ENCODE results near the gene MYO1E.

Gene MYO1E

DNA sequence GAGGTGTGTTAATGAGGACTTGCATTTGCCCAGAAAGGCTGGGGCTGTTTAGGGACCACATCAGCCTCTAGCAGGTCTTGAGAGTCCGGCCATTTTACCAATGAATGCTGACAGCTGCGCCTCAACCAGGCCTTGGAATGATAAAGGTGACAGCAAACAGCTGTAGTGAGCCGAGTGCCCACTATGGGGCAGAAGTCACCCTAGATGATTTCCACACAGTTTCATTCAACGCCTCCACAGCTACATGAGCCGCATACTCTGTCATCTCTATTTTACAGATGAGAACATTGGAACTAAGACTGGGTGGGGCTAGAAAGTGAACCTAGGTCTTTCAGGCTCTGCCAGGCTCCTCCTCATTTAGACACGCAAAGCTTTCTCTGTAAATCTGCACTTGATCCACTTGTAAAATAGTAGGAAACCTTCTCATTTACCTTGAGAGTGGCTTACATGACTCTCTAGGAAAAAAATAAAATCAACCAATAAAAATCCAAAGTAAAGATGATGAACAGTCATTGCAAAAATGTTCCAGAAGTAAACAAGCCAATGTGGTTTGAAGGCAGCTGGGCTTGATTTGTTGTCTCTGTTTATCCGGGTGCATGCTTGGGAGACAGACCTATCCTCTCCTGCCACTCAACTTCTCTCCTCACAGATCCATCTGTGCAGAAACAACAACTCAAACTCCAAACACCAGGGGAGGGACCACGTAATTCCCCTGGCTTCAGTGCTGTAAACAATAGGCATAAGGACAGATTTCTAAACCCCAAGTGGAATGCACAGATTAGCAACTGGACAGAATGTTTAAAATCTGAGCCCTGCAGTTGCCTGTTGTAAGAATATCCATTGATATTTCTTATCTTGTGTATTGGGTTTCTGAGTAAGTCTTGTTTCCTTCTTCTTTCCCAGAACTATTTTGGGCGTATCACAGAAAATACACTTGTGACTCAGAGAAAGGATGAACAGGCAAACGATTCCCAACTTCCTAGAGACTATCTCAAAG lies 197.5 kb downstream of the MYO1E start:
- no peak overlapping the region for H2AFZ ChIP-seq (ENCODE audit: low read depth, low read length, severe bottlenecking)
- H3K4me2 ChIP-seq (ENCODE audit: low read depth, low read length, poor library complexity, severe bottlenecking), result no peak overlapping the region
- no peaks in the 10 kb centered on the region for H4K20me1 ChIP-seq (ENCODE audit: low read depth, low read length)
- H3K27me3 ChIP-seq (ENCODE audit: low read length), result no peaks in the 10 kb centered on the region
- no peaks in the 10 kb centered on the region for H3K9me2 ChIP-seq (replicated peaks; ENCODE audit: insufficient read depth, low read length)
- no peak overlapping the region for H3K27ac ChIP-seq (ENCODE audit: low read depth, low read length)
- TF ChIP-seq, protein P1, sequence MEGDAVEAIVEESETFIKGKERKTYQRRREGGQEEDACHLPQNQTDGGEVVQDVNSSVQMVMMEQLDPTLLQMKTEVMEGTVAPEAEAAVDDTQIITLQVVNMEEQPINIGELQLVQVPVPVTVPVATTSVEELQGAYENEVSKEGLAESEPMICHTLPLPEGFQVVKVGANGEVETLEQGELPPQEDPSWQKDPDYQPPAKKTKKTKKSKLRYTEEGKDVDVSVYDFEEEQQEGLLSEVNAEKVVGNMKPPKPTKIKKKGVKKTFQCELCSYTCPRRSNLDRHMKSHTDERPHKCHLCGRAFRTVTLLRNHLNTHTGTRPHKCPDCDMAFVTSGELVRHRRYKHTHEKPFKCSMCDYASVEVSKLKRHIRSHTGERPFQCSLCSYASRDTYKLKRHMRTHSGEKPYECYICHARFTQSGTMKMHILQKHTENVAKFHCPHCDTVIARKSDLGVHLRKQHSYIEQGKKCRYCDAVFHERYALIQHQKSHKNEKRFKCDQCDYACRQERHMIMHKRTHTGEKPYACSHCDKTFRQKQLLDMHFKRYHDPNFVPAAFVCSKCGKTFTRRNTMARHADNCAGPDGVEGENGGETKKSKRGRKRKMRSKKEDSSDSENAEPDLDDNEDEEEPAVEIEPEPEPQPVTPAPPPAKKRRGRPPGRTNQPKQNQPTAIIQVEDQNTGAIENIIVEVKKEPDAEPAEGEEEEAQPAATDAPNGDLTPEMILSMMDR (IDR thresholded peaks at IDR 0.05; ENCODE audit: insufficient read depth, low read length, poor library complexity, severe bottlenecking), result peak; percentile 26
- no peak for TF ChIP-seq EZH2phosphoT487 (conservative IDR thresholded peaks at IDR 0.05; ENCODE audit: low read length)
- H3K9ac ChIP-seq (ENCODE audit: low read length), result no peak overlapping the region
- H3K36me3 ChIP-seq (ENCODE audit: low read length), result peaks cover 72% of the 10 kb centered on the region
- H3K9me3 ChIP-seq (ENCODE audit: insufficient read depth, low read length), result no peaks in the 10 kb centered on the region
- H3K4me3 ChIP-seq (ENCODE audit: insufficient read depth, low read length, poor library complexity, severe bottlenecking), result no peak overlapping the region
- H3F3A ChIP-seq (ENCODE audit: insufficient read depth), result peaks cover 23% of the 10 kb centered on the region
- H3K79me2 ChIP-seq (ENCODE audit: insufficient read depth, low read length), result no peaks in the 10 kb centered on the region

DNA sequence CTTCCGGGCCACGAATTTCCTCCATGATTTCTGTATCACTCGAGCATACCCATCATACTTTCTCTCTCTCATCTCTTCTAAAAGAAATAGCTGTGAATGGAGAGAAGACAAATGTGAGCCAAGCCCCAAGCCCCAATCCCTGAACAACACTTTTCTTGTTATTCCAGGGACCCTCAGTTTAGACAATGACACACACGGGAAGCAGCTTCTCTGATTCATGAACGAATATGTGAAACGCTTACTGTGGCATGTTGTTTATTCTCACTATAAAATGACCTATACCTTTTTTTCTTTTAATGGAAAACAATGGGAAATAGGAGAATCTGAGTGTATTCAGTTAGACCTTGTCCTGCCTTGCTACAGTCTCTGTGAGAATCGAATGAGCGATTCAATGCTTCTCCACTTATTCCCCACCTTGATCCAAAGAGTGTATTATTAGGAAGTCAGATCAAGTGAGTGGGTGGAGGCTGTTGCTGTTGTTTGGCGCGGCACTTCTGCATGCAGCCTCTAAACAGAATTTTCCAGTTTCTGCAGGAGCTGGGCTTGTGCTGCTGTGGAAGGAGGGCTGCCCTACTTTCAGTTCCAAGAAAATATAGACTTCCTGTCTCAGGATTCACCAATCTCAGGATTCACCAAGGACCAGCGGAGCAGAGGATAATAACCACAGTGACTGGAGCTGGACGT lies 198.4 kb downstream of the MYO1E start:
- Histone ChIP-seq H3K27me3 (ENCODE audit: low read length) (no peaks in the 10 kb centered on the region), H3K9me2 (replicated peaks; ENCODE audit: insufficient read depth, low read length) (no peaks in the 10 kb centered on the region), H3K4me2 (ENCODE audit: low read depth, low read length, poor library complexity, severe bottlenecking) (no peak overlapping the region), H3K9ac (ENCODE audit: low read length) (no peak overlapping the region), H3K9me3 (ENCODE audit: insufficient read depth, low read length) (no peaks in the 10 kb centered on the region), H3K27ac (ENCODE audit: low read depth, low read length) (no peak overlapping the region), H3K36me3 (ENCODE audit: low read length) (peaks cover 72% of the 10 kb centered on the region), H4K20me1 (ENCODE audit: low read depth, low read length) (no peaks in the 10 kb centered on the region), H3K4me3 (ENCODE audit: insufficient read depth, low read length, poor library complexity, severe bottlenecking) (no peak overlapping the region), H2AFZ (ENCODE audit: low read depth, low read length, severe bottlenecking) (no peak overlapping the region), H3K79me2 (ENCODE audit: insufficient read depth, low read length) (no peaks in the 10 kb centered on the region), H3F3A (ENCODE audit: insufficient read depth) (peaks cover 18% of the 10 kb centered on the region; the same call in 1 of the 2 replicates)
- TF ChIP-seq, protein P1 (IDR thresholded peaks at IDR 0.05; ENCODE audit: insufficient read depth, low read length, poor library complexity, severe bottlenecking), result no peak
- no peak for TF ChIP-seq EZH2phosphoT487 (conservative IDR thresholded peaks at IDR 0.05; ENCODE audit: low read length)

DNA sequence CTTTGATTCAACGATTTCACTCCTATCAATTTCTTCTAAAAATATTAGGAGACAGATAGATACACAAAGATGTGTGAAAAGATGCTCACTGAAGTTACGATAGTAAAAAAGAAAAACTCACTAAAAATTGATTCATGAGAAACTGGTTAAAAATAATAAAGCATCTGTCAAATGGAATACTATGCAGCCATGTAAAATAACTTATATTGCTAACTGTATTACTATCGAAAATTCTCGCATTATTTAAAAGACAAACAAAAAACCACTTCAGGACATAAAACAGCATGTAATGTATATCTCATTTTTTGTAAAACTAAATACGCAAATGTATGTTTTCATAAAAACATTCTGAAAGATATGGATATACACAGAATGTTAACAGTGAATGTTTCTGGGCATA lies 199.5 kb downstream of the MYO1E start:
- no peak overlapping the region for H2AFZ ChIP-seq (ENCODE audit: low read depth, low read length, severe bottlenecking)
- no peaks in the 10 kb centered on the region for H4K20me1 ChIP-seq (ENCODE audit: low read depth, low read length)
- no peak overlapping the region for H3K27ac ChIP-seq (ENCODE audit: low read depth, low read length)
- H3K27me3 ChIP-seq (ENCODE audit: low read length), result no peaks in the 10 kb centered on the region
- no peak overlapping the region for H3K4me3 ChIP-seq (ENCODE audit: insufficient read depth, low read length, poor library complexity, severe bottlenecking)
- no peak overlapping the region for H3K9ac ChIP-seq (ENCODE audit: low read length)
- TF ChIP-seq EZH2phosphoT487 (conservative IDR thresholded peaks at IDR 0.05; ENCODE audit: low read length), result no peak
- TF ChIP-seq, protein P1 (IDR thresholded peaks at IDR 0.05; ENCODE audit: insufficient read depth, low read length, poor library complexity, severe bottlenecking), result no peak
- H3F3A ChIP-seq (ENCODE audit: insufficient read depth), result peaks cover 25% of the 10 kb centered on the region
- no peaks in the 10 kb centered on the region for H3K9me2 ChIP-seq (replicated peaks; ENCODE audit: insufficient read depth, low read length)
- no peak overlapping the region for H3K4me2 ChIP-seq (ENCODE audit: low read depth, low read length, poor library complexity, severe bottlenecking)
- peaks cover 75% of the 10 kb centered on the region for H3K36me3 ChIP-seq (ENCODE audit: low read length)
- H3K9me3 ChIP-seq (ENCODE audit: insufficient read depth, low read length), result no peaks in the 10 kb centered on the region
- no peaks in the 10 kb centered on the region for H3K79me2 ChIP-seq (ENCODE audit: insufficient read depth, low read length)
